GM19351 (cell line): ENCODE measurements around the gene NOS1AP.
A peak's percentile ranks its signal among the peaks of the same experiment; 100 is the strongest.
"Not testable (repeated sequence)": the region's sequence is repeated elsewhere in the genome, so short reads cannot be mapped to it uniquely, and the experiment has no call there.

Experiments used
- ATAC-seq: cut with Tn5 transposase; IDR thresholded peaks from one replicate; pipeline ENCODE4 v1.9.1; 2021; ENCODE audit warnings: mild to moderate bottlenecking, moderate library complexity; ENCODE audit not compliant: unreplicated experiment

Gene NOS1AP

GRCh38 chr1:162069334-162070093, at the start of gene NOS1AP:
Gene NOS1AP (plus strand): TSS chr1:162069691. CDS start chr1:162070178, 487 bp downstream.
- peak; percentile 99 for ATAC-seq

- ATAC-seq: no peak
Observed at GRCh38 chr1:162020150-162020549, 49.3 kb upstream of the NOS1AP start.

GRCh38 chr1:162021124-162021523, 48.4 kb upstream of the NOS1AP start:
- ATAC-seq: no peak

DNA sequence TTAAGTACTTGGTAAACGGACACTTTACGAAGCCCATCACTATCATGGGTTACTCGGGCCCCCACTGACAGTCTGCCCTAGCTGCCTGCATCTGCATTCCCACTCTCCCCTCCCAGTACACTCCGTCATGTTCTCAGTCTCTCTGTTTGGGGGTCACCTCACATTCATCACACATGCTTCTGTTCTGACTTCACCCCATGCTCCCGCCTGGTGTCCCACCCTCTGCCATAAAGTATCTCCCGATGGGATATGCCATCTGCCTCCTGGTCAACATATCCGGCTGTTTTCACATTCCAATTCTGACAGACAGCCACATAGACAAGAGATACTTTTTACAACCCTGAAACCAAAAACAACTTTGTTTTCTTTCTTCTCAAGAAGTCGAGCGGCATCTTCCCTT, 46.9 kb upstream of the NOS1AP start:
- ATAC-seq: no peak

- ATAC-seq: no peak
Observed at GRCh38 chr1:162023181-162023546, 46.3 kb upstream of the NOS1AP start.

- ATAC-seq: peak; percentile 79
Observed at GRCh38 chr1:162023547-162024501, 45.7 kb upstream of the NOS1AP start, which contains the start of gene OLFML2B. Gene OLFML2B (minus strand): TSS chr1:162023869. CDS start chr1:162023430, 439 bp downstream.

- no peak for ATAC-seq
Observed at GRCh38 chr1:162025541-162025940, 44.0 kb upstream of the NOS1AP start.

DNA sequence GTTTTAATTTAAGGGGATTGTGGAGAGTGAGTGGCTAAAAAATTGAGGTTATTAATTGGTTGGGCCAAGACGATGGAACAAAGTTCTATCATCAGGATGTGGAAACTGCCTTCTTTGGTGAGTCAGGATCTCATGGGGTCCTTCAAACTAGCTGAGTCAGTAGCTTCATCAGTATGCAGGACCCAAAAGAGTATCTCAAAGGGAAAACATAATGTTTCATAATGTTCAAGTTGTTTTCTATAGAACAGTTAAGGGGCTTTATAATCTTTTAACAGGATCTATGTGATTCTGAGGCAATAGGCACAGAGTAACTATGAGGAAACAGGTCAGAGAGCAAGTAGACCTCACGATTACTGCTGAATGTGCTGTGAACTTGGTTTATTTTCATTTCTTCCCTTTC, 42.6 kb upstream of the NOS1AP start:
- ATAC-seq: no peak

DNA sequence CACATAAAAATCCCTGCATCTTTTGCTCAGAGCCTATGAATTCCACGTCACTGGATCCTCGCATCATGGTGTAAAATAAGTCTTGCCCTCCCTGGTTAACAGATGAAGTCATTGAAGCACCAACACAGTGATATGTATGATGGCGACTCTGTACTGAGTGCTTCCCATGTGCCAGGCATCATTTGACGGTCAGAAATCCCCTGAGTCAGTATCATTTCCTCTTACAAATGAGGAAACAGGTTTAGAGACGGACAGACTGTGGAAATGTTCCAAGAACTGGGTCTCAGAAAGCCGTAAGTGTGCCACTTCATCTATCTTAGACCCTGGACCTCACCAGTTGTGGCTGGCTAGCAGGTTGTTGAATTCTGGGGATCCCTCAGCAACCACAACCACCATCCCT, 40.8 kb upstream of the NOS1AP start:
- no peak for ATAC-seq

- no peak for ATAC-seq
Observed at GRCh38 chr1:162029157-162029556, 40.3 kb upstream of the NOS1AP start.

DNA sequence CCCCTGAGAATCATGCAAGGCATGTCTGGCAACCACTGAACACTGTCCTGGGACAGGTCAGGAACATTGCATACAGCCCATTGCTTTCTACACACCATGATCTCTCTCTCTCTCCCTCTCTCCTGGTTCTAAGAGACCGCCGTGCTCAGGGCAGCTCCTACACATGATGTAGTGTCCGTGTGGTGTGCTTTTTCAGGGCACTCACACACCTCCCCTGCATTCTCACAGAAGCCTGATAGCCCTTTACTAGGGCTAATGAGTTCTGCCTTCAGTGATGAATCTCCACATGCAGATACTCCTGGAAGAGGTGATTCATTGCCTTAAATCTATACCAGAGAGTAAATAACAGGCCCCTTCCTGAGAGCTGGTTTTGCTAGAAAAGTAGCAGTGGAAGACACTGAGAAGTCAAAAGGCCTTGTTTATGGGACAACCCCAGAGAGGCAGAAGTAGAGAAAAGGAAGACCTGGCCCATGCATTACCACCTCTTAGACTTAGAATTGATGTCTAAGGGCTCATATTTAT, 38.7 kb upstream of the NOS1AP start:
- ATAC-seq: no peak

DNA sequence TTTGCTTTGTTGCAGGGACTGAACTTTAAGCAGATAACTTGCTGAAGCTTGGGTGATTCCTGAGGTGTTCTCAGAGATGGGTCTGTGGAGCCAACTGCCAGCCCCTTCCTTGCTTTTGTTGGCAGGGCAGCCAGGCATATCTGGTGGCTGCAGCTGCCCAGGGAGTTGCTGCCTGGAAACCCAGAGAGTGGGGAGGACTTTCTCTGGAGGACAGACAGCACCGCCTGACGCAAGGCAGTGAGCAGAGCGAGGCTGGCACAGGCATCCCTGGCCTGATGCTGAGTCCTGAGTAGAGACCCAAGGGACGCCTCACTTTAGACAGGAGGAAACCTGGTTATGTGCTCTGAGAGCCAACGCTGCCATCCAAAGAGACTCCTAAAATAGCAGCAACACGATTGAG, 36.1 kb upstream of the NOS1AP start:
- no peak for ATAC-seq

DNA sequence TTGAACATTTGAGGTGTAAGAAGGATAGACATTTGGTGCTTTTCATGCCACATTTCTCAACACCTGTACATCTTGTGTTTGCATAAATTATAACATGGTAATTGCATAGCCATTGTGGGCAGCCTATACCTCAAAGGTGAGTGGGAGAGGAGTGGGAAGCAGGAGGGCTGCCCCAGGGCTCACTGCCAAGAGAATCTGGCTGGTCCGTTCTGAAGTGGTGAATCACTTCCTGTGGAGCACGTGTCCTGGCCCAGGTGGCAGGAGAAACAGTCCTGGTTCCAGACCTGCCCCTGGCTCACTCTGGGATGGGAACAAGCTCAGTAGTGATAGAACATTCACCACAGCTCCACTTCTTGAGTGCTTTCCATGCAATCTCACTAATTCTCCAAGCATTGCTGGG, 34.2 kb upstream of the NOS1AP start:
- ATAC-seq: no peak

GRCh38 chr1:162036163-162036562, 33.3 kb upstream of the NOS1AP start:
- ATAC-seq: no peak

DNA sequence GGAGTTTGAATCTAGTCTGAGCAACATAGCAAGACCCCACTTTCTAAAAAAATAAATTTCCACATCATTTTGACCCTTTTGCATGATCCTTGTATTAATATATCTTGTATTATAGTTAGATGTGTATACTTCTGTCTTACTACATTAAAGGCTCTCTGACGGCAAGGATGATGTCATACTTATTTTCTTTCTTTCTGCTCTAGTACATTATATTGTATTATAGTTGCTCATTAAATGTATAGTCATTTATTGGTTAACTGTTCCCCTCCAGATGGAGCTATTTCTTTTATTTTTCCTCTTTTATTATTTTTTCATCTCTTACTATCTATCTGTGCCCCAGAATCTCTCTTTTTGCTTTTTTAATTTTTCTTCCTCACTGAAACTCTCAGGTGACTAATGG, 30.9 kb upstream of the NOS1AP start:
- ATAC-seq: no peak

- no peak for ATAC-seq
Observed at GRCh38 chr1:162040001-162040400, 29.5 kb upstream of the NOS1AP start.

GRCh38 chr1:162040657-162041056, 28.8 kb upstream of the NOS1AP start:
- ATAC-seq: no peak

GRCh38 chr1:162042361-162042760, 27.1 kb upstream of the NOS1AP start:
- no peak for ATAC-seq

GRCh38 chr1:162046921-162047320, 22.6 kb upstream of the NOS1AP start:
- ATAC-seq: no peak

DNA sequence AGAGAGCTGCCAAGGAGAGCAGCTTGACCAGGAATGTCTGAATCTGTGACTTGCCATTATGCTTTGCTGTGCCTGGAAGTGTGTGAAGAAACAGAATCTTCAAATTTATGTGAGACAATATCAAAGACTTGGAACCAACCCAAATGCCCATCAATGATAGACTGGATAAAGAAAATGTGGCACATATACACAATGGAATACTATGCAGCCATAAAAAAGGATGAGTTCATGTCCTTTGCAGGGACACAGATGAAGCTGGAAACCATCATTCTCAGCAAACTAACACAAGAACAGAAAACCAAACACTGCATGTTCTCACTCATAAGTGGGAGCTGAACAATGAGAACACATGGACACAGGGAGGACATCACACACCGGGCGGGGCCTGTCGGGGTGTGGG, 15.5 kb upstream of the NOS1AP start:
- ATAC-seq: not testable (repeated sequence)

DNA sequence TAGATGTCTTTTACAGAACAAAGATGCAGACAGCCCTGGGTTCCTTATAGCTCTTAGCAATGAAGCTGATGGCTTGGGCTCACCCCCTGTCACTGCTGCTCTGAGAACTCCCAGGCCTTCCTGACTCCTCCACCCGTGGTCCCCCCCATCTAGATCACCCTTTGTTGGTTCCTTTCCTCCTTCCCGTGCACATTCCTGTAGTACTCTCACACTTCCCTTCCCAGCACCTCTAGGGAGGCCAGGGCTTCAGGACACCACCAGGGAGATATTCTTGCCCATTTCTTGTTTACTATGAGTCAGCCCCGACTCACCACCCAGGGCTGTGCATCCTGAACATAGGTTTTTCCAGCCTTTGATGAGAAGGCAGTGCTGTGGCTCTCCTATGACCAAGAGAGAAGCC, 14.4 kb upstream of the NOS1AP start:
- no peak for ATAC-seq

GRCh38 chr1:162056043-162056442, 13.4 kb upstream of the NOS1AP start:
- ATAC-seq: peak; percentile 78
